ENCODE results near the gene CTNND2.

The CTNND2 gene

GRCh38 chr5:11468334-11469039, 435.8 kb downstream of the CTNND2 start:
- Histone ChIP-seq H3K9me3 (ENCODE audit: control insufficient read depth, insufficient read depth, low read length) (no peaks in the 10 kb centered on the region), H3K4me1 (ENCODE audit: control insufficient read depth, low read length) (no peaks in the 10 kb centered on the region), H3K4me2 (ENCODE audit: low read length) (no peak overlapping the region), H3K79me2 (ENCODE audit: control insufficient read depth, low read length) (no peaks in the 10 kb centered on the region), H3K4me3 (ENCODE audit: low read length) (no peak overlapping the region), H3K27ac (ENCODE audit: low read depth, low read length) (no peak overlapping the region), H3K36me3 (ENCODE audit: control insufficient read depth, low read length) (no peaks in the 10 kb centered on the region), H3F3A (ENCODE audit: control insufficient read depth, insufficient read depth) (no peaks in the 10 kb centered on the region), H3K27me3 (ENCODE audit: control insufficient read depth, low read length) (no peaks in the 10 kb centered on the region), H4K20me1 (ENCODE audit: control insufficient read depth, insufficient read depth, low read depth, low read length) (no peaks in the 10 kb centered on the region), H3K9me2 (replicated peaks; ENCODE audit: control insufficient read depth, low read length) (no peaks in the 10 kb centered on the region)
- TF ChIP-seq CTCF (IDR thresholded peaks at IDR 0.05; ENCODE audit: low read depth, low read length, poor library complexity, severe bottlenecking) (no peak), EZH2phosphoT487 (IDR thresholded peaks at IDR 0.05; ENCODE audit: borderline replicate concordance, low read length) (no peak)

GRCh38 chr5:11467588-11467987, 436.7 kb downstream of the CTNND2 start:
- Histone ChIP-seq H3K4me2 (ENCODE audit: low read length) (no peak overlapping the region), H3K27me3 (ENCODE audit: control insufficient read depth, low read length) (no peaks in the 10 kb centered on the region), H3F3A (ENCODE audit: control insufficient read depth, insufficient read depth) (no peaks in the 10 kb centered on the region), H3K36me3 (ENCODE audit: control insufficient read depth, low read length) (no peaks in the 10 kb centered on the region), H4K20me1 (ENCODE audit: control insufficient read depth, insufficient read depth, low read depth, low read length) (no peaks in the 10 kb centered on the region), H3K27ac (ENCODE audit: low read depth, low read length) (no peak overlapping the region), H3K9me2 (replicated peaks; ENCODE audit: control insufficient read depth, low read length) (no peaks in the 10 kb centered on the region), H3K4me1 (ENCODE audit: control insufficient read depth, low read length) (no peaks in the 10 kb centered on the region), H3K9me3 (ENCODE audit: control insufficient read depth, insufficient read depth, low read length) (no peaks in the 10 kb centered on the region), H3K79me2 (ENCODE audit: control insufficient read depth, low read length) (no peaks in the 10 kb centered on the region), H3K4me3 (ENCODE audit: low read length) (no peak overlapping the region)
- TF ChIP-seq CTCF (IDR thresholded peaks at IDR 0.05; ENCODE audit: low read depth, low read length, poor library complexity, severe bottlenecking), result no peak
- no peak for TF ChIP-seq EZH2phosphoT487 (IDR thresholded peaks at IDR 0.05; ENCODE audit: borderline replicate concordance, low read length)

GRCh38 chr5:11459716-11460115, 444.5 kb downstream of the CTNND2 start:
- Histone ChIP-seq H3K79me2 (ENCODE audit: control insufficient read depth, low read length) (no peaks in the 10 kb centered on the region), H3K4me2 (ENCODE audit: low read length) (no peak overlapping the region), H4K20me1 (ENCODE audit: control insufficient read depth, insufficient read depth, low read depth, low read length) (no peaks in the 10 kb centered on the region), H3K27me3 (ENCODE audit: control insufficient read depth, low read length) (no peaks in the 10 kb centered on the region), H3K4me3 (ENCODE audit: low read length) (no peak overlapping the region), H3K36me3 (ENCODE audit: control insufficient read depth, low read length) (no peaks in the 10 kb centered on the region), H3K4me1 (ENCODE audit: control insufficient read depth, low read length) (no peaks in the 10 kb centered on the region), H3F3A (ENCODE audit: control insufficient read depth, insufficient read depth) (no peaks in the 10 kb centered on the region), H3K27ac (ENCODE audit: low read depth, low read length) (no peak overlapping the region), H3K9me3 (ENCODE audit: control insufficient read depth, insufficient read depth, low read length) (no peaks in the 10 kb centered on the region), H3K9me2 (replicated peaks; ENCODE audit: control insufficient read depth, low read length) (no peaks in the 10 kb centered on the region)
- TF ChIP-seq CTCF (IDR thresholded peaks at IDR 0.05; ENCODE audit: low read depth, low read length, poor library complexity, severe bottlenecking) (no peak), EZH2phosphoT487 (IDR thresholded peaks at IDR 0.05; ENCODE audit: borderline replicate concordance, low read length) (no peak)

All from DOHH2 (cell line).